Measurements from ENCODE around the gene BPI.
A peak's percentile ranks its signal among the peaks of the same experiment; 100 is the strongest.

BPI gene

DNA sequence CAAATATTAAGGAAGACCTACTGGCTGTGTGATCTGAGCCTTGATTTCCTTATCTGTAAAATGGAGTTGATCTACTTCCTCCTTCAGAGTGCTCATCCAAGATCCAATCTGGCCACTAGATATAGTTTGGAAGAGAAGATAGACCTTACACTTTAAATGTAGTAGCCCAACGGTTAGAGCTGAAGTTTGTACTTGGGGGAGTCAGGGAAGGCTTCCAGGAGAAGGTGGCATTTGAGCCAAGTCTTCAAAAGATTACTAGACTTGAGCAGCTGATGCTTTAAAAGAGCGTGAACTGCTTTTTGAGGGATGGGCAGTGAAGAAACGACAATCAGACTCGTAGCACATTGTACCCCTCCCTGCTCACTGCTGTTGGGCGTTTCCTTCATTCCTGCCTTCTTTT, 45.9 kb downstream of the BPI start:
- H3K4me3 ChIP-seq (ENCODE audit: low read length): no peak overlapping the region
- H3K27ac ChIP-seq (ENCODE audit: low read depth, low read length): no peak overlapping the region
- no peaks in the 10 kb centered on the region for H3K36me3 ChIP-seq (ENCODE audit: insufficient read depth, low read length)
- WGBS: 95% methylated on average over 5 of the region's 5 CpGs
- H3K9ac ChIP-seq (ENCODE audit: low read depth, low read length): no peak overlapping the region
- H3K27me3 ChIP-seq (ENCODE audit: insufficient read depth, low read length): no peaks in the 10 kb centered on the region
- H3K9me3 ChIP-seq (ENCODE audit: insufficient read depth, low read depth, low read length): no peaks in the 10 kb centered on the region
- H3K4me1 ChIP-seq (ENCODE audit: insufficient read depth, low read length): peaks cover 16% of the 10 kb centered on the region

DNA sequence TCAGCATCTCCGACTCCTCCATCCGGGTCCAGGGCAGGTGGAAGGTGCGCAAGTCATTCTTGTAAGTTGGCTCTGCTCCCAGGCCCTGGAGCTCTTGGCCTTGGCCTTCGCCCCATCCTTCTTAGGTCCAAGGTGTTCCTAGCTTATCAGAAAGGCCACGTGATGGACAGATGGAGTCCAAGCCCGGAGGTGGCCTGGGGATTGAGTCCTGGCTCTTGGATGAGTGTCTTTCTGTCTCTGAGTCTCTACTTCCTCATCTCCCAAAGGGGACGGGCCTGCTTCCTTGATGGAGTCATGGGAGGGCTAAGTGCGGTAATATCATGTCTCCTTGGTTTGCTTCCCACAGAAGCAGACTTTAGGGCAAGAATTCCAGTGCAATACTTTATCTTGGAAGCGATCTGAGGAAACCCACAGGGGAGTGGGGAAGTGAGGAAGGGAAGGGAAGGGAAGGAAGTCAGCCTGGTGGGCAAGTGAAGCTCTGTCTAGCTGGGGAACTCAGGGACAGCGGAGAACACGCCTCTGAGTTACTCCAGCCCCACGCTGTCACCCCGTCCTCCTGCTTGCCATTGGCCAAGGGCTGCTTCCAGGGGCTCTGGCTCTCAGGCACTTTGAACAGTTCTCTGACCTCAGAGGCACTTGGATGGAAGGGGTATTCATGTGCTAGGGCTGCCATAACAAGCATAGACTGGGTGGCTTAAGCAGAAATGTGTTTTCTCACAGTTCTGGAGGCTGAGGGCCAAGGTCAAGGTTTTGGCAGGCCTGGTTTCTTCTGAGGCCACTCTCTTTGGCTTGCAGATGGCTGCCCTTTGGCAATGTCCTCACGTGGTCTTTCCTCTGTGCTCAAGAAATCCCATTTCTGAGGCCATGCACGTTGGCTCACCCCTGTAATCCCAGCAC, 47.2 kb downstream of the BPI start:
- H3K9ac ChIP-seq (ENCODE audit: low read depth, low read length): no peak overlapping the region
- H3K36me3 ChIP-seq (ENCODE audit: insufficient read depth, low read length): no peaks in the 10 kb centered on the region
- peaks cover 20% of the 10 kb centered on the region for H3K4me1 ChIP-seq (ENCODE audit: insufficient read depth, low read length)
- H3K9me3 ChIP-seq (ENCODE audit: insufficient read depth, low read depth, low read length): no peaks in the 10 kb centered on the region
- no peaks in the 10 kb centered on the region for H3K27me3 ChIP-seq (ENCODE audit: insufficient read depth, low read length)
- no peak overlapping the region for H3K4me3 ChIP-seq (ENCODE audit: low read length)
- WGBS: 86% methylated on average over 15 of the region's 15 CpGs
- H3K27ac ChIP-seq (ENCODE audit: low read depth, low read length): no peak overlapping the region

DNA sequence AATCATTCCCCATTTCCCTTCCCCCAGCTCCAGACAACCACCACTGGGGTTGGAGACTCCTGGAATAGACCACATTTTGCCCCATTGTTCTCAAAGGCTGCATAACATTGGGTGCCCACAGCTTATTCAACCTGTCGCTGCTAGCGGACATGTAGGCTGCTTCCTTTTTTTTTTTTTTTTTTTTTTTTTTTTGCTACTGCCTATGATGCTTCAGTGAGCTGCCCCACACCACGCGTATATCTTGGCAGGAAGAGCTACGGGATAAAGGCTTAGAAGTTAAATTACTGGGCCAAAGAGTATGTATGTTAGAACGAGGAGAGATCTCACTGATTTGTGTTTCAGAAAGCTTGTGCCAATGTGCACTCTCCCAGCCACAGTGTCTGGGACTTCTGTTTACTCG, 49.4 kb downstream of the BPI start:
- Histone ChIP-seq H3K4me3 (ENCODE audit: low read length) (no peak overlapping the region), H3K36me3 (ENCODE audit: insufficient read depth, low read length) (no peaks in the 10 kb centered on the region), H3K9ac (ENCODE audit: low read depth, low read length) (no peak overlapping the region), H3K4me1 (ENCODE audit: insufficient read depth, low read length) (peaks cover 20% of the 10 kb centered on the region), H3K9me3 (ENCODE audit: insufficient read depth, low read depth, low read length) (no peaks in the 10 kb centered on the region), H3K27me3 (ENCODE audit: insufficient read depth, low read length) (no peaks in the 10 kb centered on the region), H3K27ac (ENCODE audit: low read depth, low read length) (no peak overlapping the region)
- 39% methylated on average over 7 of the region's 7 CpGs for WGBS

DNA sequence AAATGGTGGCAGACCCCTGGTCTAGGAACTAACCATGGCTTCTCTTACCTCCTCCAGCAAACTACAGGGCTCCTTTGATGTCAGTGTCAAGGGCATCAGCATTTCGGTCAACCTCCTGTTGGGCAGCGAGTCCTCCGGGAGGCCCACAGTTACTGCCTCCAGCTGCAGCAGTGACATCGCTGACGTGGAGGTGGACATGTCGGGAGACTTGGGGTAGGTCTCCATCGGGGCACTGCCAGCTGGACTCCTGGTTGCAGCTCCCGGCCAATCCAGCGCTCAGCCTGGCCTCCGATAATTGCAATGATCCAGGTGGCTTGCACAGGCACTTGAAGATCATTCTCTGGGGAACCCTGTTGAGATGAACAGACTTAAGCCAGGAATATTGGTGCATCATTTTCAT, 50.3 kb downstream of the BPI start:
- peaks cover 20% of the 10 kb centered on the region for H3K4me1 ChIP-seq (ENCODE audit: insufficient read depth, low read length)
- WGBS: 85% methylated on average over 10 of the region's 10 CpGs
- no peaks in the 10 kb centered on the region for H3K9me3 ChIP-seq (ENCODE audit: insufficient read depth, low read depth, low read length)
- no peaks in the 10 kb centered on the region for H3K36me3 ChIP-seq (ENCODE audit: insufficient read depth, low read length)
- H3K27ac ChIP-seq (ENCODE audit: low read depth, low read length): no peak overlapping the region
- H3K27me3 ChIP-seq (ENCODE audit: insufficient read depth, low read length): no peaks in the 10 kb centered on the region
- no peak overlapping the region for H3K4me3 ChIP-seq (ENCODE audit: low read length)
- peak overlapping the region; percentile 10; the same call in 1 of the 2 replicates for H3K9ac ChIP-seq (ENCODE audit: low read depth, low read length)

DNA sequence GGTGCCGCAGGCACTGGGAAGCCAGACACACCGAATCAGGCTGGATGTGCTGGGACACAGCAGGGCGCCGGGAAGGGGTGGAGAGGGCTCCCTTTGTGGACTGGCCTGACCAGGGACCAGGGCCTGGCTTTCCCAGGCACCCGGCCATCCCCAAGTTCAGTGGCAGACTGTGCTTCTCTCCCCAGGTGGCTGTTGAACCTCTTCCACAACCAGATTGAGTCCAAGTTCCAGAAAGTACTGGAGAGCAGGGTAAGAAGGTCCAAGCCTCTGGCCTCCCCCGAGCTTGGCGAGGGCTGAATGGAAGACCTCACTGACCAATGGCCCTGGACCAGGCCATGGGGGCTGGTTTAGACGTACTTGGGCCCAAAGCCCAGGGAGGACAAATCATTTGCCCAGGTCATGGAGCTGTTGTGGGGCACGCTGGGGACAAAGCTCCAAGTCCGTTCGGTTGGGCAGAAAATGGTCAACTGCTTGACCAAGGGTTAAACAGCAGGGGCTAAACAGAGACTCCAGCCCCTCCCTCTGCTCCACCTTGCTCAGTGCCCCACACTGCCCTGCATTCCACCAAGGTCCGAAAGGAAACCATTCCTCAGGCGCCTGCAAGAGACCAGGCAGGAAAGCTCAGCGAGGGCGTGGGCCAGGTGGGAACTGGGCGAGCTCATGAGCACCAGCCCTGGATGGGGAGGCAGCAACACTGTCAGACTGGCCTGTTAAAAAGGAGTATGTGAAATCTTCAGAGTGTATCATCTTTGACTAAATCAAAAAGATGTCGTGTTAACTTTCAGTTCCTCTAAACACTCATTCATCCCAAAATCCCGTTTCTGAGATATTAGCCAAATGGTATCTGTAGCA, 51.4 kb downstream of the BPI start:
- H3K9ac ChIP-seq (ENCODE audit: low read depth, low read length): no peak overlapping the region
- peaks cover 20% of the 10 kb centered on the region for H3K4me1 ChIP-seq (ENCODE audit: insufficient read depth, low read length)
- no peak overlapping the region for H3K4me3 ChIP-seq (ENCODE audit: low read length)
- 82% methylated on average over 16 of the region's 18 CpGs for WGBS
- H3K9me3 ChIP-seq (ENCODE audit: insufficient read depth, low read depth, low read length): no peaks in the 10 kb centered on the region
- no peak overlapping the region for H3K27ac ChIP-seq (ENCODE audit: low read depth, low read length)
- no peaks in the 10 kb centered on the region for H3K27me3 ChIP-seq (ENCODE audit: insufficient read depth, low read length)
- no peaks in the 10 kb centered on the region for H3K36me3 ChIP-seq (ENCODE audit: insufficient read depth, low read length)

DNA sequence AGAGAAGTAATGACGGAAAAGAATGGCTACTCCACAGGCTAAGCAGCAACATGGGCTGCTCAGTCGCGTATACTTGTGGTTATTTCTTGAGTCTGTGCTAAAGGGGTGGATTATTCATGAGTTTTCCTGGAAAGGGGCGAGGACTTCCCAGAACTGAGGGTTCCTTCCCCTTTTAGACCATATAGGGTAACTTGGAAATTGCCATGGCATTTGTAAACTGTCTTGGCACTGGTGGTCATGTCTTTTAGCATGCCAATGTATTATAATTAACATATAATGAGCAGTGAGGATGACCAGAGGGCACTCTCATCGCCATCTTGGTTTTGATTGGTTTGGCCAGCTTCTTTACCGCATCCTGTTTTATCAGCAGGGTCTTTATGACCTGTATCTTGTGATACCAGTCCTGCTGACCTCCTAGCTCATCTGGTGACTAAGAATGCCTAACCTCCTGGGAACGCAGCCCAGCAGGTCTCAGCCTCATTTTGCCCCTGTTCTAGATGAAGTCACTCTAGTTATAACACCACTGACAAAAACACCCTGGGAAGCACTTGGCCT, 53.8 kb downstream of the BPI start:
- no peak overlapping the region for H3K4me3 ChIP-seq (ENCODE audit: low read length)
- H3K27ac ChIP-seq (ENCODE audit: low read depth, low read length): no peak overlapping the region
- peaks cover 20% of the 10 kb centered on the region for H3K4me1 ChIP-seq (ENCODE audit: insufficient read depth, low read length)
- no peaks in the 10 kb centered on the region for H3K27me3 ChIP-seq (ENCODE audit: insufficient read depth, low read length)
- WGBS: 90% methylated on average over 7 of the region's 7 CpGs
- no peak overlapping the region for H3K9ac ChIP-seq (ENCODE audit: low read depth, low read length)
- no peaks in the 10 kb centered on the region for H3K9me3 ChIP-seq (ENCODE audit: insufficient read depth, low read depth, low read length)
- H3K36me3 ChIP-seq (ENCODE audit: insufficient read depth, low read length): no peaks in the 10 kb centered on the region

DNA sequence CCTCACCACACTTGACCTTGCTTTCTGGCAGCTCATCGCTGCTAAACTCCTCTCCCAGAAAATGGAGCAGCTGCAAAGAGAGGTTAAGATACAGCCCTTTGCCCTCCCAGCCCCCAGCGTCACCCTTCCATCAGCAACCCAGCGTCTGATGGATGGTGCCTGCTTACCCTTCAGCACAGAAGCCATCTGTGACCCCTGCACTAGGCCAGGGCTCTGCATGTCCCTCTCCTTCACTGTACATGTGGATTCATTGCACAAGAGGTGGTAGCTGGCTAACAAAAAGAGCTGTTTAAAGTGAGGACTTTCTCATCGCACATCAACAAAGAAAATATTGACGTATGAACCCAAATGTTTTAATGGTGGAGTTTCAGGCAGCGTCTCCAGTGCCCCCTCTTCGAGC, 54.6 kb downstream of the BPI start:
- 92% methylated on average over 7 of the region's 7 CpGs for WGBS
- H3K9me3 ChIP-seq (ENCODE audit: insufficient read depth, low read depth, low read length): no peaks in the 10 kb centered on the region
- H3K36me3 ChIP-seq (ENCODE audit: insufficient read depth, low read length): no peaks in the 10 kb centered on the region
- H3K27me3 ChIP-seq (ENCODE audit: insufficient read depth, low read length): no peaks in the 10 kb centered on the region
- H3K4me3 ChIP-seq (ENCODE audit: low read length): no peak overlapping the region
- H3K27ac ChIP-seq (ENCODE audit: low read depth, low read length): no peak overlapping the region
- H3K4me1 ChIP-seq (ENCODE audit: insufficient read depth, low read length): peaks cover 14% of the 10 kb centered on the region
- H3K9ac ChIP-seq (ENCODE audit: low read depth, low read length): no peak overlapping the region

DNA sequence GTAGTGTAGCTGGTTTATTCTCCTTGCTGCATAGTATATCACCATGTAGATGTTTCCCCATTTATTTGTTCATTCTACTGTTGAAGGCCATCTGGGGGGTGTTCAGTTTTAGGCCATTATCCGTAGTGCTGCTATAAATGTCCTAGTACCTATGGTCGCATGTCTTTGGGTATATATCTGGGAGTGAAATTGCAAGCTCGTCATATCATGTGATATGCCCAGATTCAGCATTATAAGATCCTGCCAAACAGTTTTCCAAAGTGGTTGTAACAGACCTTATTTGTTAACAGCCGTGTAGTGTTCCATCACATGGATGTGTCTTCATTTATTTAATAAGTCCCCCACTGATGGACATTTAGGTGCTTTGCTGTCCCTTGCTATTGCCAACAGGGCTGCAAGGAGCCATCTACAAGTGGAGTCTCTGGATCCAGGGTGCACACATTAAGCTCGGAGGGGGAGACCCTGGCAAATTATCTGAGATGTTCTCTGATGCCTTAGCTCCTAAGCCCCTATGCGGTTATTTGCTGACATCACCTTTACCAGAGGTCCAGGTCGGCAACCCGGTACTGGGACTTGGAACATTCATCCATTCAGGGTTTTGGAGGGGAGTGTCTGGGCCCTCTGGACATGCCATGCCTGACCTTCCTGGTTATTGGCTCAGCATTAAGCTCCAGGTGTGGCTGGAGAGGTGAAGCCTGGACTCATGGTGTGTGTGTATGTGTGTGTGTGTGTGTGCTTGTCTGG, 59.2 kb downstream of the BPI start:
- H3K4me1 ChIP-seq (ENCODE audit: insufficient read depth, low read length): no peaks in the 10 kb centered on the region
- no peak overlapping the region for H3K27ac ChIP-seq (ENCODE audit: low read depth, low read length)
- no peaks in the 10 kb centered on the region for H3K36me3 ChIP-seq (ENCODE audit: insufficient read depth, low read length)
- H3K9ac ChIP-seq (ENCODE audit: low read depth, low read length): no peak overlapping the region
- H3K9me3 ChIP-seq (ENCODE audit: insufficient read depth, low read depth, low read length): no peaks in the 10 kb centered on the region
- no peak overlapping the region for H3K4me3 ChIP-seq (ENCODE audit: low read length)
- 90% methylated on average over 8 of the region's 8 CpGs for WGBS
- H3K27me3 ChIP-seq (ENCODE audit: insufficient read depth, low read length): no peaks in the 10 kb centered on the region

DNA sequence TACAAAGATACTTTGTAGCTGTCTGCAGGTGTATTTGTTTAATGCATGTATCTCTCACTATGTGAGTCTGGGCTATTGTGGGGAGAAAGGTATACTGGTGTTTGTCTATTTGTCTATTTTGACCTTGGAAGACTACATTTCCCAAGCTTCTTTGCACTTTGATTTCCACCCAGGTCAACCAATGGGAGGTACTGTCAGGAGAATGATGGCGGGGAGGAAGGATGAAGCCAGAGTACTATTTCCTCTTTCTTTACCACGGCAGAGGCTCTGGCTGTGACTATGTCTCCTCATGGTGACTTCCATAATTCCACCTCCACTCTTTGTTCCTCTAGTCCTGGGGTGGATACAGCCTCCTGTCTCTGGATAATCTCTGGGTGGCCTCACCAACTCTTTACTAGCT, 65.4 kb downstream of the BPI start:
- Histone ChIP-seq H3K4me3 (ENCODE audit: low read length) (peak overlapping the region; percentile 3), H3K9ac (ENCODE audit: low read depth, low read length) (no peak overlapping the region), H3K9me3 (ENCODE audit: insufficient read depth, low read depth, low read length) (no peaks in the 10 kb centered on the region), H3K27me3 (ENCODE audit: insufficient read depth, low read length) (no peaks in the 10 kb centered on the region), H3K27ac (ENCODE audit: low read depth, low read length) (no peak overlapping the region), H3K36me3 (ENCODE audit: insufficient read depth, low read length) (no peaks in the 10 kb centered on the region), H3K4me1 (ENCODE audit: insufficient read depth, low read length) (peaks cover 3% of the 10 kb centered on the region; the same call in 1 of the 2 replicates)
- 57% methylated on average over 2 of the region's 2 CpGs for WGBS

DNA sequence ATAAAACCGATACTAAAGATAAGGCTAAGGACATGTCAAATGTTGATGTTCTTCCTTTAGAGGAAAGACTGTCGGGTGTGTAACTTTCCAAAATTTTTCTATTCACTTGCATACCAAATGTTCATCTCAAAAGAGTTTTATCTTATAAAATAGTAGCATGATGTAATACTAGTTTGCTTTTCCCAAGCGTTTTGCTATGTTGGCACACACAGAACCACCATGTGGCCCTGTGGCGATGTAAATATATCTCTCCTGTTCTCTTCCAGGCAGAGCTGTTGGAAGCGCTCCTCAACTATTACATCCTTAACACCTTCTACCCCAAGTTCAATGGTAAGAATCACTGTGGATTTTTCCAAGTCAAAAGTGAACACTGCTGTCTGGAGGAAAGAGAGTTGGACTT, 68.8 kb downstream of the BPI start:
- H3K4me3 ChIP-seq (ENCODE audit: low read length): no peak overlapping the region
- peaks cover 3% of the 10 kb centered on the region; the same call in 1 of the 2 replicates for H3K4me1 ChIP-seq (ENCODE audit: insufficient read depth, low read length)
- WGBS: 93% methylated on average over 5 of the region's 5 CpGs
- H3K9ac ChIP-seq (ENCODE audit: low read depth, low read length): no peak overlapping the region
- no peaks in the 10 kb centered on the region for H3K27me3 ChIP-seq (ENCODE audit: insufficient read depth, low read length)
- H3K27ac ChIP-seq (ENCODE audit: low read depth, low read length): no peak overlapping the region
- H3K9me3 ChIP-seq (ENCODE audit: insufficient read depth, low read depth, low read length): no peaks in the 10 kb centered on the region
- H3K36me3 ChIP-seq (ENCODE audit: insufficient read depth, low read length): no peaks in the 10 kb centered on the region

Data from HUES64 (cell line).